AG10803 (cell line): Measurements from ENCODE around the gene ALDH5A1.

Source experiments
- DNase-seq: peaks from one replicate; pipeline ENCODE4 v3.0.0; 2010; ENCODE audit warnings: low read depth
- H3K4me3 ChIP-seq: 2 replicates; pipeline ENCODE4 v1.5.1; 2011; ENCODE audit warnings: mild to moderate bottlenecking, low read length, control low read depth
- CTCF ChIP-seq: conservative IDR thresholded peaks from 2 replicates; pipeline ENCODE4 v1.5.1; 2011; ENCODE audit warnings: mild to moderate bottlenecking, low read length, control low read depth, inconsistent platforms

Gene ALDH5A1

GRCh38 chr6:24576447-24576846, 81.7 kb downstream of the ALDH5A1 start:
- H3K4me3 ChIP-seq = no peak overlapping the region
- DNase-seq = no peak

DNA sequence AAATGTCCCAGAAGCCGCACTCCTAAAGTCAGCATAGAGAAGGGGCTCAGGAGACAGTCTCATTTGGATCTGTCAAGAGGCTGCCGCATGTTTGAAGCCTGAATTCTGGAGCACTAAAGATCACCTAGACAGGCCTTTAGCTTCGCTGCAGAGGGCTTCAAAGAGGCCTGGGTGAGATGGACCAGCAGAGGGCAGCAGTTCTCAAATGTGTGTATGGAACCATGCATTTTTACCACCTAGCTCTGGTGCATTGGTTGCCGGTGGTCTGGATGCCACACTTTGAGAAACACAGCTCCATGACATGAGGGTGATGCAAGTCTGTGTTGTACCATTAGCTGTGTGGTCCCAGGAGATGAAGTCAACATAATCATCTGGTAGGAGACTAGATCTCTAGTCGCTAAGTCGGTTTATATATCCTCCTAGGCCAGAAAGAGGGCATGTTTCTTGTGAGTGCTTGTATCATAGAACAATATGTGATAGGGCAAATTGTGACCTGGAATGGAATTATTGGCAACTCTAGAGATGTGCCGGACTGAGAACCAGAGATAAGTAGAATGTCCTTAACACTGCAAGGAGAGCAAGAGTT, 86.4 kb downstream of the ALDH5A1 start:
- peak; percentile 95 for TF ChIP-seq CTCF
- no peak overlapping the region for H3K4me3 ChIP-seq
- DNase-seq = peak; percentile 54

More at GRCh38 chr6:24576447-24576846, 81.7 kb downstream of the ALDH5A1 start:
- no peak for TF ChIP-seq CTCF

DNA sequence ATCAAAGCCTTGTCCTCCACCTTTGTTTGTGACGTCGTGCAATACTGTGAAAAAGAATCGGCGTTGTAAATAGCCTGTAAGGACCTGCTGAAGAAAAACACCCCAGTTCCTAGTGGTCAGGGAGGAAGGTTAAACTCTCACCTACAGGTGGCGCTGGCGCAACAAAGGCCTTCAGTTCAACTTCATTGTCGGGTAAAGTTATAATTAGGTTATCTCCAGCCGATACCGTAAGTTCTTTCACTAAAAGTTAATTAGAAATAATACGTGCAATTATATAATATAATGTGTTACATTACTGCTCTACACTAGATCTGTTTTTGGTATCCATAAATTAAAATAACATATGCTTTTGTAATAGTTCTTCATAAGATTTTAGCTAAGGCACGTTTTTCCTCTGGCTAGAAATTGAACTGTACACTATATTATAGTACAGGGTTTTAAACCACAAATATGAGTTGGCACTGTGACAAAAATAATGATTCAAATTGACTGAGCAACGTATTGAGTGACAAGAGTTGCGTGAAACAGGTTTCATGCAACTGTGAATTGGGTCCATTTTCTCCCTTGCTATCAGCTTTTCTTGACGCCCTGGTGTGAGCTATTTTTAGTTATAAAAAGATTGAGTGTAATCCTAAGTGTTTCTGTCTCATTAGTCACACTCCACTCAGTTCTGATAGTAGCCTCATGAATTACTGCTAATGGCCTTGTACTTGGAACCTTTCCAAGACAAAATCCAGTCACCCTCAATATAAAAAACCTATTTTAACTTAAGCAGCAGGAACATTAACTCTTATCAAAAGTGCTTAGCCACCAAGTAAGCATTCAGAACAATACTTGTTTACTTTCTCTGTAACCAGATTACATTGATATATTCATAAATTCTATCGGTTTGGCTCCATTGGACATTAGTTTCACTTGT, 89.0 kb downstream of the ALDH5A1 start:
- peak; percentile 52 for DNase-seq
- H3K4me3 ChIP-seq = no peak overlapping the region

GRCh38 chr6:24584382-24584720, 89.6 kb downstream of the ALDH5A1 start:
- H3K4me3 ChIP-seq = no peak overlapping the region
- no peak for TF ChIP-seq CTCF

More for the DNA sequence above, 89.0 kb downstream of the ALDH5A1 start:
- TF ChIP-seq CTCF = peak; percentile 91

More at GRCh38 chr6:24584382-24584720, 89.6 kb downstream of the ALDH5A1 start:
- no peak for DNase-seq
